NT2/D1 (cell line): ENCODE data around the gene ABL1.

ENCODE experiments used
- DNase-seq: peaks from one replicate; pipeline ENCODE4 v3.0.0-alpha.2; 2011; ENCODE audit warnings: low read depth, low spot score
- H3K27me3 ChIP-seq: 2 replicates; pipeline ENCODE4 v1.6.0; 2011; ENCODE audit warnings: mild to moderate bottlenecking; ENCODE audit not compliant: insufficient read length, insufficient read depth
- H3K36me3 ChIP-seq: 2 replicates; pipeline ENCODE4 v1.6.1; 2011; ENCODE audit warnings: mild to moderate bottlenecking, low read length, mixed read lengths; ENCODE audit not compliant: insufficient read depth, insufficient read length
- H3K4me1 ChIP-seq: 2 replicates; pipeline ENCODE4 v1.5.1; 2011; ENCODE audit not compliant: insufficient read depth, insufficient read length
- H3K4me3 ChIP-seq: 2 replicates; pipeline ENCODE4 v1.5.1; 2011; ENCODE audit warnings: low read depth; ENCODE audit not compliant: insufficient read length
- H3K9ac ChIP-seq: 2 replicates; pipeline ENCODE4 v1.6.0; 2011; ENCODE audit warnings: low read depth; ENCODE audit not compliant: insufficient read length
- H3K9me3 ChIP-seq: 2 replicates; pipeline ENCODE4 v1.5.1; 2011; ENCODE audit warnings: mild to moderate bottlenecking, low read length; ENCODE audit not compliant: insufficient read depth
- SUZ12 ChIP-seq: IDR thresholded peaks from 2 replicates; pipeline ENCODE4 v1.6.1; 2011; ENCODE audit not compliant: insufficient read length, insufficient read depth; ENCODE audit errors: extremely low read depth
- YY1 ChIP-seq: IDR thresholded peaks from 2 replicates; pipeline ENCODE4 v1.6.1; 2011; ENCODE audit not compliant: insufficient read length, insufficient read depth
- ZNF274 ChIP-seq: IDR thresholded peaks from 2 replicates; pipeline ENCODE4 v1.6.1; 2011; ENCODE audit warnings: mild to moderate bottlenecking, low read depth, low read length

Gene ABL1

GRCh38 chr9:130877300-130877699 lies 42.2 kb downstream of the ABL1 start:
- Histone ChIP-seq H3K27me3 (no peaks in the 10 kb centered on the region), H3K9me3 (no peaks in the 10 kb centered on the region), H3K4me1 (no peaks in the 10 kb centered on the region), H3K36me3 (peaks cover 89% of the 10 kb centered on the region), H3K4me3 (no peak overlapping the region), H3K9ac (no peak overlapping the region)
- TF ChIP-seq ZNF274: no peak
- TF ChIP-seq SUZ12: no peak
- no peak for TF ChIP-seq YY1
- no peak for DNase-seq

DNA sequence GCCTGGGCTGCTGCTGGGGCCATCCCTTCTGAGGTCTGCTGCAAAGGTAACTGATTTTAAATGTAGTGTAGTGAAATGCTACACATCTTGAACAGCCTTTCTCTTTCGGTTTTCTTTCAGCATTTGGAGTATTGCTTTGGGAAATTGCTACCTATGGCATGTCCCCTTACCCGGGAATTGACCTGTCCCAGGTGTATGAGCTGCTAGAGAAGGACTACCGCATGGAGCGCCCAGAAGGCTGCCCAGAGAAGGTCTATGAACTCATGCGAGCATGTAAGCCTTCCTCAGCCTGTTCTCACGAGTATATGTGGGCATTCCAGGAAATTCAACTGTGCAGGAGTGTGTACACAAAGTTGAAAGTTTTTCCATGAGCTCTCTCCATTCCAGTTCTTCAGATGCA lies 43.2 kb downstream of the ABL1 start:
- Histone ChIP-seq H3K36me3 (peaks cover 86% of the 10 kb centered on the region), H3K27me3 (no peaks in the 10 kb centered on the region), H3K4me3 (no peak overlapping the region), H3K4me1 (no peaks in the 10 kb centered on the region), H3K9me3 (no peaks in the 10 kb centered on the region), H3K9ac (no peak overlapping the region)
- no peak for DNase-seq
- no peak for TF ChIP-seq ZNF274
- TF ChIP-seq SUZ12: no peak
- no peak for TF ChIP-seq YY1

DNA sequence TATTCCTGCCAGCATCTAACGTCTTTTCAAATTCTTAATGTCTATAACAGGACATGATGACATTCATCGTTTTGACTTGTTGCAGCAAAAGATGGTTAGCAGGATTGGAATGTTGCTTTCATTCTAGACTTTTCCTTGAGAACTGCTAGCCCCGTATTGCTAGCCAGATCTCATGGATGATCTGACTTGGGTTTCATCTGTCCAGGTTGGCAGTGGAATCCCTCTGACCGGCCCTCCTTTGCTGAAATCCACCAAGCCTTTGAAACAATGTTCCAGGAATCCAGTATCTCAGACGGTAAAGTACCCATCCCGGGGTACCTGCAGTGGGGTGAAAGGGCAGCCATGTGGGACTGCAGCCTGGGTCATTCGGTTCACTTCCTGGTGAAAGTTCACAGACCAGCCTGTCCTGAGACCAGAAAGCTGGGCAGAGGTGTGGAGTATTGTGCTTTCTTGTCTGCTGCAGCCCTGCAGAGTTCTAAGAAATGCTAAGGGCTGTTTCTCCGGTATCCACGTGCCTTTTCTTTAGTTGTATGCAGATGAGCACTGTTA lies 44.9 kb downstream of the ABL1 start:
- H3K36me3 ChIP-seq: peaks cover 86% of the 10 kb centered on the region
- DNase-seq: no peak
- no peak overlapping the region for H3K4me3 ChIP-seq
- H3K9me3 ChIP-seq: no peaks in the 10 kb centered on the region
- no peaks in the 10 kb centered on the region for H3K27me3 ChIP-seq
- TF ChIP-seq YY1 (no peak), SUZ12 (no peak), ZNF274 (no peak)
- H3K9ac ChIP-seq: no peak overlapping the region
- H3K4me1 ChIP-seq: no peaks in the 10 kb centered on the region

GRCh38 chr9:130880599-130881220 lies 45.7 kb downstream of the ABL1 start:
- H3K36me3 ChIP-seq: peaks cover 87% of the 10 kb centered on the region
- no peaks in the 10 kb centered on the region for H3K27me3 ChIP-seq
- no peak overlapping the region for H3K9ac ChIP-seq
- no peak overlapping the region for H3K4me3 ChIP-seq
- no peak for DNase-seq
- H3K4me1 ChIP-seq: peaks cover 4% of the 10 kb centered on the region
- TF ChIP-seq YY1 (no peak), SUZ12 (no peak), ZNF274 (no peak)
- H3K9me3 ChIP-seq: no peaks in the 10 kb centered on the region

DNA sequence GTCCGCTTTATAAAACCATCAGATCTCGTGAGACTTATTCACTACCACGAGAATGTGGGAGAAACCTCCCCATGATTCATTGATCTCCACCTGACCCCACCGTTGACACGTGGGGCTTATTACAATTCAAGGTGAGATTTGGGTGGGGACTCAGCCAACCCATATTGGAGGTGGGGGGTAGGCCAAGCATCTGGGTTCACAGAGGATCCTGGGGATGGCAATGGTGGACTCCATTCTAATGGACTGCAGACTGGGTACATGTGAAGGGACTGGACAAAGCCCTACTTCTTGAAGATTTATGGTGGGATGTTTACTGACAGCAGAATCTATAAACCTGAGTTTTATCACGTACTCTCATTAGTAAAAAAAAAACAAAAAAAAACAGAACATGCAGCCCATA lies 46.5 kb downstream of the ABL1 start:
- no peak overlapping the region for H3K4me3 ChIP-seq
- H3K9ac ChIP-seq: no peak overlapping the region
- DNase-seq: no peak
- peaks cover 4% of the 10 kb centered on the region for H3K4me1 ChIP-seq
- no peaks in the 10 kb centered on the region for H3K9me3 ChIP-seq
- H3K27me3 ChIP-seq: no peaks in the 10 kb centered on the region
- no peak for TF ChIP-seq YY1
- TF ChIP-seq ZNF274: no peak
- H3K36me3 ChIP-seq: peaks cover 93% of the 10 kb centered on the region

DNA sequence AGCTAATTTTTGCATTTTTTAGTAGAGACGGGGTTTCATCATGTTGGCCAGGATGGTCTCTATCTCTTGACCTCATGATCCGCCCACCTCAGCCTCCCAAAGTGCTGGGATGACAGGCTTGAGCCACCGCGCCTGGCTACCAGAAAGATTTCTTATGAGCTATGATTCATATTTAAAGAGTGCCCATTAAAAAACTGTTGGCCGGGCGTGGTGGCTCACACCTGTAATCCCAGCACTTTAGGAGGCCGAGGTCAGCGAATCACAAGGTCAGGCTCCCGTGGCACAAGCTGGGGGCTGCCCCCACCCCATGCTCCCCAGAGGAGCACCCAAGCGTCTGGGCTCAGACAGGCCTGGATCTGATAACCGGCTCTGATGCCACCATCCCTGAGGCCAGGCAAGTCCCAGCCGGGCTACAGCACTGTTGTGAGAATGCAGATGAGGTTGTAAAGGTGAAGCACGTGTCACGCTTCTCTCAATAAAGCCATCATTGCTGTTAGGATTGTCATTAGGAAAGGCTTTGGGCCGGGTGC lies 47.7 kb downstream of the ABL1 start:
- no peak for TF ChIP-seq YY1
- TF ChIP-seq ZNF274: no peak
- TF ChIP-seq SUZ12: no peak
- DNase-seq: no peak
- H3K36me3 ChIP-seq: peaks cover 95% of the 10 kb centered on the region
- no peak overlapping the region for H3K9ac ChIP-seq
- peaks cover 4% of the 10 kb centered on the region for H3K4me1 ChIP-seq
- H3K27me3 ChIP-seq: no peaks in the 10 kb centered on the region
- no peaks in the 10 kb centered on the region for H3K9me3 ChIP-seq
- H3K4me3 ChIP-seq: no peak overlapping the region

GRCh38 chr9:130883479-130883878 lies 48.4 kb downstream of the ABL1 start:
- Histone ChIP-seq H3K4me3 (no peak overlapping the region), H3K9ac (no peak overlapping the region), H3K36me3 (peaks cover 96% of the 10 kb centered on the region), H3K4me1 (peaks cover 4% of the 10 kb centered on the region), H3K27me3 (no peaks in the 10 kb centered on the region), H3K9me3 (no peaks in the 10 kb centered on the region)
- no peak for TF ChIP-seq YY1
- TF ChIP-seq ZNF274: no peak
- TF ChIP-seq SUZ12: no peak
- no peak for DNase-seq
